Measurements from ENCODE around the gene MNAT1. TPM values are rescaled to one million over a fixed set of nuclear protein-coding genes. Genes with fewer than 3 reads are reported as not detected.

MNAT1 gene
- polyA plus RNA-seq, 1 of the 3 experiments (the other 2 are of a cell fraction): 38.9 TPM

- TF ChIP-seq PBX3 (IDR thresholded peaks at IDR 0.05) (no peak), RCOR1 (IDR thresholded peaks at IDR 0.05; ENCODE audit: low read length) (no peak), NFIC (IDR thresholded peaks at IDR 0.05; ENCODE audit: borderline replicate concordance) (no peak), GATA2 (CRISPR knock-in tag; IDR thresholded peaks at IDR 0.05) (no peak), USF1 (IDR thresholded peaks at IDR 0.05; ENCODE audit: borderline replicate concordance, low read depth) (no peak), POLR2AphosphoS5 (IDR thresholded peaks at IDR 0.05; ENCODE audit: low read depth, low read length) (no peak), EP300 (IDR thresholded peaks at IDR 0.05; ENCODE audit: borderline replicate concordance in 1 of 2, low read depth in 1 of 2, low read length in 1 of 2) (no peak), FOSL2 (IDR thresholded peaks at IDR 0.05; ENCODE audit: borderline replicate concordance, low read depth) (no peak), ELF1 (IDR thresholded peaks at IDR 0.05) (no peak), IRF3 (IDR thresholded peaks at IDR 0.05; ENCODE audit: low read depth, low read length) (no peak), RFX5 (IDR thresholded peaks at IDR 0.05; ENCODE audit: low read length) (no peak), MXI1 (IDR thresholded peaks at IDR 0.05; ENCODE audit: low read depth, low read length) (no peak), TAF1 (IDR thresholded peaks at IDR 0.05; ENCODE audit: borderline replicate concordance, low read depth, low read length) (no peak)
- Histone ChIP-seq H3K27ac (ENCODE audit: low read depth in 2 of 2, low read length in 1 of 2) (no peak overlapping the region), H3K9me3 (no peaks in the 10 kb centered on the region), H3K4me3 (ENCODE audit: low read depth in 2 of 2, low read length in 1 of 2) (no peak overlapping the region), H3K79me2 (ENCODE audit: insufficient read depth) (no peaks in the 10 kb centered on the region; the same call in 1 of the 2 replicates), H3K9me2 (no peaks in the 10 kb centered on the region), H3K9ac (no peak overlapping the region), H3K27me3 (ENCODE audit: insufficient read depth) (no peaks in the 10 kb centered on the region), H3K4me2 (no peak overlapping the region), H3K36me3 (replicated peaks in 1 of 2; ENCODE audit: control insufficient read depth in 1 of 2, insufficient read depth in 2 of 2, low read length in 1 of 2) (peaks cover 2 to 13% of the 10 kb centered on the region in 2 experiments), H4K20me1 (ENCODE audit: insufficient read depth) (no peaks in the 10 kb centered on the region), H3F3A (replicated peaks; ENCODE audit: insufficient read depth) (no peaks in the 10 kb centered on the region), H2AFZ (ENCODE audit: low read depth) (no peak overlapping the region), H3K4me1 (ENCODE audit: control insufficient read depth in 1 of 2, insufficient read depth in 2 of 2, low read depth in 1 of 2, low read length in 1 of 2) (no peaks in the 10 kb centered on the region)
- POLR2A ChIA-PET: no interaction called here
- WGBS (ENCODE audit: low lambda C conversion rate): 100% methylated on average over 1 of the region's 1 CpG
- no peak for DNase-seq
- CTCF ChIA-PET: interaction anchor here (2.0 kb wide), 1 partner anchor 21 kb away, joined by 7 read pairs; no protein-coding TSS in a partner anchor
Measured at GRCh38 chr14:61003571-61003970, 269.0 kb downstream of the MNAT1 start.

GRCh38 chr14:61019537-61019936 is 285.0 kb downstream of the MNAT1 start:
- no peak for TF ChIP-seq IRF3 (IDR thresholded peaks at IDR 0.05; ENCODE audit: low read depth, low read length)
- no peak for TF ChIP-seq SMC3 (IDR thresholded peaks at IDR 0.05; ENCODE audit: low read depth, low read length)
- no peak for TF ChIP-seq FOSL2 (IDR thresholded peaks at IDR 0.05; ENCODE audit: borderline replicate concordance, low read depth)
- TF ChIP-seq GATA2 (CRISPR knock-in tag; IDR thresholded peaks at IDR 0.05): no peak
- TF ChIP-seq ELF1 (IDR thresholded peaks at IDR 0.05): no peak
- TF ChIP-seq GABPA (IDR thresholded peaks at IDR 0.05; ENCODE audit: low read depth): no peak
- no peak for TF ChIP-seq RAD21 (IDR thresholded peaks at IDR 0.05; ENCODE audit: low read length)
- no peak for TF ChIP-seq RXRA (IDR thresholded peaks at IDR 0.05; ENCODE audit: borderline replicate concordance, low read depth)
- no peak for TF ChIP-seq TCF12 (IDR thresholded peaks at IDR 0.05)
- no peak for TF ChIP-seq JUND (IDR thresholded peaks at IDR 0.05)
- POLR2A ChIA-PET: no interaction called here
- H3K36me3 ChIP-seq (replicated peaks in 1 of 2; ENCODE audit: control insufficient read depth in 1 of 2, insufficient read depth in 2 of 2, low read length in 1 of 2): peaks cover 5 to 21% of the 10 kb centered on the region in 2 experiments
- H2AFZ ChIP-seq (ENCODE audit: low read depth): no peak overlapping the region
- no peaks in the 10 kb centered on the region for H3K79me2 ChIP-seq (ENCODE audit: insufficient read depth)
- H3K4me2 ChIP-seq: no peak overlapping the region
- no peaks in the 10 kb centered on the region for H3F3A ChIP-seq (replicated peaks; ENCODE audit: insufficient read depth)
- H3K9ac ChIP-seq: no peak overlapping the region
- no peaks in the 10 kb centered on the region for H4K20me1 ChIP-seq (ENCODE audit: insufficient read depth)
- H3K27me3 ChIP-seq (ENCODE audit: insufficient read depth): no peaks in the 10 kb centered on the region
- no peak overlapping the region for H3K27ac ChIP-seq (ENCODE audit: low read depth in 2 of 2, low read length in 1 of 2)
- WGBS (ENCODE audit: low lambda C conversion rate): 89% methylated on average over 1 of the region's 1 CpG
- H3K9me2 ChIP-seq: no peaks in the 10 kb centered on the region
- peaks cover 0 to 7% of the 10 kb centered on the region in 2 experiments; a peak in 2 of 4 replicates for H3K4me1 ChIP-seq (ENCODE audit: control insufficient read depth in 1 of 2, insufficient read depth in 2 of 2, low read depth in 1 of 2, low read length in 1 of 2)
- CTCF ChIA-PET: no interaction called here
- DNase-seq: no peak
- H3K4me3 ChIP-seq (ENCODE audit: low read depth in 2 of 2, low read length in 1 of 2): no peak overlapping the region
- no peaks in the 10 kb centered on the region for H3K9me3 ChIP-seq
